NCI-H1436 (cell line): Measurements from ENCODE around the gene RNF151.
A peak's percentile ranks its signal among the peaks of the same experiment; 100 is the strongest.
"Not testable (repeated sequence)": the region's sequence is repeated elsewhere in the genome, so short reads cannot be mapped to it uniquely, and the experiment has no call there.

Experiments used
- DNase-seq: peaks from one replicate; lab custom pipeline; 2025; lab: John Stamatoyannopoulos, UW

Gene RNF151

GRCh38 chr16:1960665-1961630 lies 5.7 kb upstream of the RNF151 start:
- no peak for DNase-seq

GRCh38 chr16:1961651-1962067 lies 5.0 kb upstream of the RNF151 start:
- DNase-seq: no peak

GRCh38 chr16:1962161-1963153 lies 4.2 kb upstream of the RNF151 start:
- not testable (repeated sequence) for DNase-seq

GRCh38 chr16:1963806-1964505 lies 2.7 kb upstream of the RNF151 start:
- no peak for DNase-seq

- DNase-seq: peak; percentile 97
These were observed 1.9 kb upstream of the RNF151 start, which contains the start of gene RPS2 for GRCh38 chr16:1964506-1965395. Gene RPS2 (minus strand): TSS chr16:1964826. CDS start chr16:1964625, 201 bp downstream.

- no peak for DNase-seq
These were observed 1.2 kb upstream of the RNF151 start for GRCh38 chr16:1965396-1966001.

- no peak for DNase-seq
These were observed 1.7 kb downstream of the RNF151 start for GRCh38 chr16:1968146-1968953.

- DNase-seq: peak; percentile 86
These were observed 5.3 kb downstream of the RNF151 start, which contains the start of gene TBL3 for GRCh38 chr16:1971796-1972489. Gene TBL3 (plus strand): TSS chr16:1972053. CDS start chr16:1972165, 112 bp downstream.

- no peak for DNase-seq
These were observed 5.8 kb downstream of the RNF151 start for GRCh38 chr16:1972490-1972877.

GRCh38 chr16:1973461-1974156 lies 7.0 kb downstream of the RNF151 start:
- DNase-seq: no peak

GRCh38 chr16:1974157-1975070 lies 7.8 kb downstream of the RNF151 start:
- no peak for DNase-seq

- no peak for DNase-seq
These were observed 9.0 kb downstream of the RNF151 start for GRCh38 chr16:1975432-1976215.

- no peak for DNase-seq
These were observed 9.5 kb downstream of the RNF151 start for GRCh38 chr16:1976216-1976520.

GRCh38 chr16:1976951-1977874 lies 10.6 kb downstream of the RNF151 start:
- no peak for DNase-seq

- no peak for DNase-seq
These were observed 11.2 kb downstream of the RNF151 start for GRCh38 chr16:1977875-1978268.
